HG03575 (cell line): ENCODE data around the gene FBXO17.
"Not testable (repeated sequence)": the region's sequence is repeated elsewhere in the genome, so short reads cannot be mapped to it uniquely, and the experiment has no call there.

Experiments
- ATAC-seq: cut with Tn5 transposase; IDR thresholded peaks from one replicate; pipeline ENCODE4 v1.9.1; 2021; ENCODE audit not compliant: unreplicated experiment, insufficient number of reproducible peaks, low FRiP score; ENCODE audit errors: extremely low read depth

FBXO17 gene

DNA sequence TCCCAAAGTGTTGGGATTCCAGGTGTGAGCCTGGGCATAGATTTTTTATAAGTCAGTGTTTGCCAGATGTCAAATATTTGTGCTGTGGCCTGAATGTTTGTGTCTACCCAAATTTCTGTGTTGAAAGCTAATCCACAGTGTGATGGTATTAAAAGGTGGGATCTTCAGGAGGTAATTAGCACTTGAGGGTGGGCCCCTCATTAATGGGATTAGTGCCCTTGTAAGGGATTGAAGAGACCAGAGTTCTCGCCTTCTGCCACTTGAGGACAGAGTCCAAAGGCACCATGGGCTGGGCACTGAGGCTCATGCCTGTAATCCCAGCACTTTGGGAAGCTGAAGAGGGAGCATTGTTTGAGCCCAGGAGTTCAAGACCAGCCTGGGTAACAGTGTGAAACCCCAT, 9.7 kb upstream of the FBXO17 start:
- no peak for ATAC-seq

GRCh38 chr19:38980583-38981374, 5.2 kb upstream of the FBXO17 start:
- no peak for ATAC-seq

DNA sequence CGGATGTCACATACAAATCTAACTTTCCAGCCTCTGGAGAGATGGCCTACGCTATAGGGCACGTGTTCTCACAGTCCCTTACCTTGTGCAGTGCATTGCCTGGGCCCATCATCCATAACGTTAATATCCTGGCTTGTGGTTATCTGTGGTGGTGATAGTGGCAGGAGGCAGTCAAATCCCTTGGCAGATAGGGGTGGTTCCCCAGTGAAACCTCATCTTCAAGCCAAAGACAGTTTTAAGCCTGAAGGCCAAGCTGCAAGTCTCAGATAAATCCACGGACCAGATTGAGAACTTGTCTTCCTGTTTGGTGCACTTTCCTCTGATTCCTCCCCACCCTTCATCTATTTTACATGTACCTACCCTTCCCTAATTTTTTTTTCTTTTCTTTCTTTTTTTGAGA, 4.3 kb upstream of the FBXO17 start:
- no peak for ATAC-seq

DNA sequence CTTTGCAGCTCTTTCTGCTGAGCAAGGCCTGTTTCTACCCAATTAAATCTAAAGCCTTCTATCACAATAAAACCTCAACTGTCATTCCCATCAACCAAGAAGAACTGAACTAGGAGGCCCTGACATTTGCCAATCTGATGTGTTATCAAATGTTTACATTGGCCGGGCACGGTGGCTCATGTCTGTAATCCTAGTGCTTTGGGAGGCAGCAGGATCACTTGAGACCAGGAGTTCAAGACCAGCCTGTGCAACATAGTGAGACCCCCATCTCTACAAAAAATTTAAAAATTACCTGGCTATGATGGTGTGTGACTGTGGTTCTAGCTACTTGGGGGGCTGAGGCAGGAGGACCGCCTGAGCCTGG, 2.8 kb upstream of the FBXO17 start:
- no peak for ATAC-seq

DNA sequence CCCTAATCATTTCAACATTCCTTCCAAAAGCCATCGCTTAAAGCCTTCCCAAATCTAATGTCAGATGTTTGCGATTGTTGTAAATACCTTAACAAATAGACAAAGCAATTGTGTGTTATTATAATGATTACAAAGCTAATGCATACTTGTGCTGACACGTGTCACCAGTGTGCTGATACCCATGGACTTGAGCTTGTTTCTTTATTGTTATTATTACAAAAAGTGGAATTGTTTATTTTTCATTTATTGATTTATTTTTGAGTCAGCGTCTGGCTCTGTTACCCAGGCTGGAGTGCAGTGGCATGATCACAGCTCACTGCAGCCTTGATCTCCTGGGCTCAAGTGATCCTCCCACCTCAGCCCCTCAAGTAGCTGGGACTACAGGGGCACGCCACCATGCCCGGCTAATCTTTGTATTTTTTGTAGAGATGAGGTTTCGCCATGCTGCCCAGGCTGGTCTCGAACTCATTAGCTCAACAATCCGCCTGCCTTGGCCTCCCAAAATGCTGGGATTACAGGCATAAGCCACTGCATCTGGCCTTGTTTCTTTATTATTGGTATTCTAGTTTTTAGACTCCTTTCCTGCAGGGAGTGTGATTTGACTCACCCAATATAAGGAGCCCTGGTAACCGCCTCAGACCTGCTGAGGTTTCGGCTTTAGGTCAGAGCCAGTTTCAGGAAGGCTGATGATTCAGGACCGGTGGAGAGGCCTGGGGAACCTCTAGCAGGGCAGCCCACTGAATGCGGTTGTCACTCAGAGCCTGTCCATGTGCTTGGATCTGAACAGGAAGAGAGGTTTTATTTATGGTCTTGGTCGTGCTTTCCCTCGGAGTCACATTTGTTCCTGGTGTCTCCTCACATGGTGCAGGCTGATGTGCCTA, 2.1 kb upstream of the FBXO17 start:
- ATAC-seq = no peak

GRCh38 chr19:38975861-38976271, 324 bp upstream of the FBXO17 start:
- ATAC-seq = no peak

GRCh38 chr19:38974624-38975213, 823 bp downstream of the FBXO17 start:
- ATAC-seq = no peak

DNA sequence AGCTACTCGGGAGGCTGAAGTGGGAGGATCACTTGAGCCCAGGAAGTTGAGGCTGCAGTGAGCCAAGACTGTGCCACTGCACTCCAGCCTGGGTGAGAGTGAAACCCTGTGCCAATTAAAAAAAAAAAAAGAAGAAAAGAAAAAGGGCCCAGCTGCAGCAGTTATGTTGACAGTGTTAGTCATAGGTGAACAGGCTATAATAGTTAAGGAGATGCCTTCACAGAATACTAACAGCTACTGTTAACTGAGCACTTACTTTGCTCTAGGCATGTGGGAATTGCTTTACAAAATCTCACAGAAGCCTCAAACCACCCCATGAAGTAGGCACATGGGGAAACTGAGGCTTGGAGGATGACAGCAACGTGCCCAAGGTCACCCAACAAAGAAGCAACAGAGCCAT, 3.9 kb downstream of the FBXO17 start:
- no peak for ATAC-seq

DNA sequence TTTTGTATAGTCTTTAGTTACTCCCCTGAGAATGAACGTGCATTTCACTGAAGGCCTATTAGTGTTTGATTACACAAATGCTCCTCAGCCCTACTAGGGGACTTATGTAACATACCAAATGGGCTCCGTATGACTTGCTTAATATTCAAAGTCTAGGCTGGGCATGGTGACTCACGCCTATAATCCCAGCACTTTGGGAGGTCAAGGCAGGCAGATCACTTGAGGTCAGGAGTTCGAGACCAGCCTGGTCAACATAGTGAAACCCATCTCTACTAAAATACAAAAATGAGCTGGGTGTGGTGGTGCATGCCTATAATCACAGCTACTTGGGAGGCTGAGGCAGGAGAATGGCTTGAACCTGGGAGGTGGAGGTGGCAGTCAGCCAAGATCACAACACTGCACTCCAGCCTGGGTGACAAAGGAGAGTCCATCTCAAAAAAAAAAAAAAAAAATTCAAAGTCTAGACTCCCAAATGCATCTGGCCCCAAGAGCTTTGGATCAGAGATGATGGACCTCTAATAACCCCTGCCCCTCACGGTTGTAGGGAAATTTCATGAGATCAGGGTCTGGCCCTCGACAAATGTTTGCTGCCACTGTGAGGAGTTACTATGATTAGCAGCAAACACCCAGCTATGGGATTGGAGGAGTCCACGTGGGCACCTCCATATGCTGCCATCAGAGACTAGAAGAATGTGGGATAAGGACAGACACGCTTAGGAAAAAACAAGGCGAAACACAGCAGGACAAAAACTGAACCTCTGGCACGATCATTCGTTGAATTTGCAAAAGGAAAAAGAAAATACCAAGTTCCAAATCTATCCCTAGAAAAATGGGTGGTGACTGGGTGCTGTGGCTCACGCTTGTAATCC, 4.6 kb downstream of the FBXO17 start:
- no peak for ATAC-seq

GRCh38 chr19:38966149-38966548, 9.4 kb downstream of the FBXO17 start:
- ATAC-seq = not testable (repeated sequence)

DNA sequence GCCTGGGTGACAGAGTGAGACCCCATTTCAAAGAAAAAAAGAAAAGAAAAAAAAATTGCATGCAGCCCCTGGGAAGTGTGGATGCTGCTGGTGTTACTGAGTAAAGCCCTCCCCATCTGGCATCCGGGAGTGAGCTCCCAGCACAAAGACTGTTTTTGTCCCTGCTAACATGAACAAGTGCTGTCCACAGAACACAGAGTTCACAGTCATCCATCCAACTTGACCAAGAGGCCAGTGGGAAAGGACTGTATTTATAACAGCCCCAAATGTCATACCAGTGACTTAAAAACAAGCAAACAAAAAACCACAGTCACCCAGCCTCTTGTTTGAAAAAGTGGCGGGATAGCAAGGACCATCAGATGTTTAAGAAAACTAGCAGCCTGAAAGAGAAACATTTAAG, 10.8 kb downstream of the FBXO17 start:
- ATAC-seq = no peak

DNA sequence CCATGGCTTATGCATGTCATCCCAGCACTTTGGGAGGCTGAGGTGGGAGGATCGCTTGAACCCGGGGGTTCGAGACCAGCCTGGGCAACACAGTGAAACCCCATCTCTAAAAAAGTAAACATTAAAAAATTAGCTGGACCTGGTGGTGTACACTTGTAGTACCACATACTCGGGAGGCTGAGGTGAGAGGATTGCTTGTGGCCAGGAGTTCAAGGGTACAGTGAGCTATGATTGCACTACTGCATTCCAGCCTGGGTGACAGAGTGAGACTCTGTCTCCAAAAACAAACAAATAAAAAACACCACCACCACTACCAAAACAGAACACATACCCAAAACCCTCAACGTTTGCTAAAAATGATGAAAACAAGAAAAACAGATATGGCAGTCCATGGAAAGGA, 15.9 kb downstream of the FBXO17 start:
- ATAC-seq = no peak

DNA sequence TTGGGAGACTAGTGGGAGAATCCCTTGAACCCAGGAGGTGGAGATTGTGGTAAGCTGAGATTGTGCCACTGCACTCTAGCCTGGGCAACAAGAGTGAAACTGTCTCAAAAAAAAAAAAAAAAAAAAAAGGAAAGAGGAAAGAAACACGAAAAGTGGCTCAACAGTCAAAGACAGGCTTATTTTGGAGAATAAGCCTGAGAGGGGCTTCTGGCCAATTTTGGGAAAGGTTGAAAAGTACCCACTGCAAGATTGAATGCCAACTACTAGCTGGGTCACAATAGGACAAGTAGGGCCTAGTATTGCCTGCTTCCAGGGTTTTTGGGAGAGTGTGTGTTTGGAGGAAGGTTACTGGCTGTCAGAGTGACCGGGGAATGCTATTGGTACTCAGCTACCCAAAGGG, 17.2 kb downstream of the FBXO17 start:
- no peak for ATAC-seq

- no peak for ATAC-seq
These were observed 19.3 kb downstream of the FBXO17 start for GRCh38 chr19:38956264-38956663.

DNA sequence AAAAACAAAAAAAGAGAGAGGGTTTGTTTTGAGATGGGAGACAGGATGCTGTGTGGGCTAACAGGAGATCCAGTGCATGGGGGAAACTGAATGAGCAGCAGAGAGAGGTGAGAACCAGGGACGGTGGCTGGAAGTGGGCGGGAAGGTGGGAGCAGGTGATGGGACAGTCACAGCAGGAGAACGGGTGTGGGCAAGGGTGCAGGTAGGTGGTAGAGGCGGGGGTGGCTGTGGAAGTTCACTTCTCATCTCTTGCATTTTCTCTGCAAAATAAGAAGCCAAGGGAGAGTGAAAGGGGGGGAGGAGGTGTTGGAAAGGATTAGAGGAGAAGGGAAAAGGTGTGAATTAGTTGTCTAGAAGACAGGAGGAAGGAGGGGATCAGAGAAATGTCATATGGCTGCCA, 21.9 kb downstream of the FBXO17 start:
- no peak for ATAC-seq

DNA sequence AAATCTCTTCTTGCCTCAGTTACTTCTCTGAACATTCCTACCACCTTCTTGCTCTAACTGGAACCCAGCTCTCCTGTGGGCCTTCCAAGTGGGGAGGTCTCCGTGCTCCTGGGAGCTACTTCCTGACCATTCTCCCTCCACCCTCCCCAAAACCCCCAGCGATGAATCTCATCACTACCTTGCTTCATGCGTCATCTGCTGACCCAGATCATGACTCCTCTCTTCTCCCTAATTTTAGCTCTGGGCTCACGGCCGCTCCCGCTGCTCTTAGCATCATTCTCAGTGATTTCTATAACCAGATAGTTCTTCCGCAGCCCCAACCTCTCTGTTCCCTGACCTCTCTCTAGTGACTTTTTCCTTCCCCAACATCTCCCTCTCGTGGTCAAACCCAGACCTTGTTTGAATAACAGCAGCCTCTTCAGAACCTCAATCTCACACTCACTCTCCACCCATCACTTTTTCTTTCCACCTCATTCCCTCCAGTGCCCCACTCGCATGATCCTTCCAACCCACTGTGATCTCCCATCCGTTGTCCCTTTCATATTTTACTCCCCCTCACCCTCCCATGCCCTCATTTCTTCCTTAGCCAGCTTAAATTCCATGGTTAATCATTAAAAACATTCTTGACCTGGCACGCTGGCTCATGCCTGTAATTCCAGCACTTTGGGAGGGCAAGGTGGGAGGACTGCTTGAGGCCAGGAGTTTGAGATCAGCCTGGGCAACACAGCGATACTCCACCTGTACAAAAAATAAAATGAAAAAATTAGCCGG, 23.0 kb downstream of the FBXO17 start:
- ATAC-seq = no peak

GRCh38 chr19:38951187-38951586, 24.4 kb downstream of the FBXO17 start:
- no peak for ATAC-seq

DNA sequence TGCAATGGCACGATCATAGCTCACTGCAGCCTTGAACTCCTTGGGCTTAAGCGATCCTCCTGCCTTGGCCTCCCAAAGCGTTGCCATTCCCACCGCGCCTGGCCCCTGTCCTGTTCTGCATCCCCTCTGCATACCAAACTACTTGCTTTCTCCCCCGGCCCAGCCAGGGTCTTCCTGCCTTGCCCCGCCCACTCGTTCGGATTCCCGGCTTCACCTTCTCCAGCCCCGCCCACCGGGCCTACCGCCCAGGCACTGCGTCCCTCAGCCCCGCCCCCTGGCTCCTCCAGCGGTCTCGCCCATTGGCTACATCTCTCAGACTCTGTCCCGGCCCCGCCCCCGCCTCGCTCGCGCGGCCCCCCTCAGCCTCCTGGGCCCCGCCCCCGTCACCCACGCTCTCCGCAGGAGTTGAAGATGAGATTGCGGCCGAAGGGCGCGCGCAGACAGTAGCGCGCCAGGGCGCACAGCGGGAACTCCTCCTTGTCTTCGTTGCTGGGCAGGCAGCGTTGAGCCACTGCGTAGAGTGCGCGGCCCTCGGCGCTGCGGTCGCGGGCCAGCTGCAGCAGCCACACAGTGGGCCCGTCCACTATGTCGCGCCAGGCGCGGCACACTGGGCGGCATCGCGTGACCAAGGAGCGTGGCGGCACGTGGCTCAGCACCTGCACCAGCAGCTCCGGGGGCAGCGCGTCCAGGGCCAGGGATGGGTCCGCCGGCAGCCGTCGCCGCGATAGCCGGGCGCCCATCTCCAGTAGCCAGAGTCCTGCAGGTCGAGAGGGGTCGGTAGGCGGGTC, 25.8 kb downstream of the FBXO17 start:
- no peak for ATAC-seq
